PC-9 (cell line): ENCODE measurements around the gene TTC23. TPM values are rescaled to one million over a fixed set of nuclear protein-coding genes. Genes with fewer than 3 reads are reported as not detected.

Source experiments
- Bru-seq: library from RNA; stranded (reverse); fragments of 400-500 nt; gene quantifications from one replicate; lab custom pipeline; 2021; lab: Mats Ljungman, UMichigan
- BruChase-seq, 2 experiments: library from RNA; stranded (reverse); fragments of 400-500 nt; gene quantifications; one replicate each; lab custom pipeline; 2021; lab: Mats Ljungman, UMichigan
- BruUV-seq: library from RNA; stranded (reverse); fragments of 400-500 nt; replicated peaks from 2 replicates; lab custom pipeline; 2021; lab: Mats Ljungman, UMichigan
- CTCF ChIA-PET: fragments of 300-600 bp; sonication (Branson Sonifier 250); formaldehyde crosslinking; loops from one replicate; lab custom pipeline; 2022; ENCODE audit warnings: antibody characterized with exemption; lab: Charles Lee
- POLR2A ChIA-PET: fragments of 300-600 bp; sonication (Branson Sonifier 250); formaldehyde crosslinking; loops from one replicate; lab custom pipeline; 2022; ENCODE audit warnings: antibody characterized with exemption; ENCODE audit not compliant: unreplicated experiment; lab: Charles Lee
- DNase-seq, 2 experiments: peaks; one replicate each; pipeline versions ENCODE4 v3.0.0 to v3.0.0-alpha.2; 2015 to 2022; ENCODE audit warnings: mixed read lengths in 1 of 2
- H2AFZ ChIP-seq: fragments of 200-600 bp; sonication (generic); 2 replicates; pipeline ENCODE4 v1.8.1; 2017; ENCODE audit warnings: antibody characterized with exemption
- H3F3A ChIP-seq: fragments of 200-600 bp; sonication (generic); 2 replicates; pipeline ENCODE4 v1.8.1; 2017; ENCODE audit warnings: antibody characterized with exemption, mild to moderate bottlenecking, low read depth; ENCODE audit not compliant: insufficient read depth
- H3K27ac ChIP-seq: fragments of 200-600 bp; sonication (generic); 2 replicates; pipeline ENCODE4 v1.6.1; 2016; ENCODE audit warnings: mixed run types
- H3K27me3 ChIP-seq: fragments of 200-600 bp; sonication (generic); 2 replicates; pipeline ENCODE4 v1.6.1; 2016; ENCODE audit warnings: low read depth, mixed run types; ENCODE audit not compliant: insufficient read depth
- H3K36me3 ChIP-seq: fragments of 200-600 bp; sonication (generic); 2 replicates; pipeline ENCODE4 v1.6.1; 2016; ENCODE audit warnings: low read depth, mixed run types
- H3K4me1 ChIP-seq: fragments of 200-600 bp; sonication (generic); replicated peaks from 2 replicates; pipeline ENCODE4 v1.6.1; 2016; ENCODE audit warnings: mixed run types; ENCODE audit not compliant: insufficient read depth
- H3K4me2 ChIP-seq: fragments of 200-600 bp; sonication (generic); 2 replicates; pipeline ENCODE4 v1.6.1; 2017; ENCODE audit warnings: mixed run types
- H3K4me3 ChIP-seq: fragments of 200-600 bp; sonication (generic); 2 replicates; pipeline ENCODE4 v1.6.1; 2016; ENCODE audit warnings: mixed run types
- H3K79me2 ChIP-seq: fragments of 200-600 bp; sonication (generic); 2 replicates; pipeline ENCODE4 v1.6.1; 2017; ENCODE audit warnings: low read depth, mixed run types
- H3K9me2 ChIP-seq: fragments of 200-600 bp; sonication (generic); 2 replicates; pipeline ENCODE4 v1.8.1; 2017; ENCODE audit warnings: mild to moderate bottlenecking; ENCODE audit not compliant: insufficient read depth
- H3K9me3 ChIP-seq: fragments of 200-600 bp; sonication (generic); 2 replicates; pipeline ENCODE4 v1.8.1; 2016; ENCODE audit warnings: low read depth; ENCODE audit not compliant: insufficient read depth
- H4K20me1 ChIP-seq: fragments of 200-600 bp; sonication (generic); 2 replicates; pipeline ENCODE4 v1.8.1; 2017; ENCODE audit not compliant: insufficient read depth
- EZH2 ChIP-seq: fragments of 200-600 bp; sonication (generic); IDR thresholded peaks from 2 replicates; pipeline ENCODE4 v1.8.0; 2017; ENCODE audit warnings: antibody characterized with exemption, low read depth
- intact Hi-C: fragments of 100-400 bp; cut with micrococcal nuclease; formaldehyde crosslinking; loops from one replicate; pipeline ENCODE4 v1.10.0; 2022; ENCODE audit not compliant: unreplicated experiment
- long read RNA-seq: library from polyadenylated mRNA; stranded (forward); transcript quantifications from one replicate; pipeline ENCODE4 v2.0.0, GENCODE V29; 2022
- total RNA-seq: library from RNA; stranded (reverse); gene quantifications from 2 replicates; pipeline ENCODE4 v1.2.3, GENCODE V29; 2021
- TF ChIP-seq, protein P1 (sequence below): fragments of 200-600 bp; sonication (generic); conservative IDR thresholded peaks from 2 replicates; pipeline ENCODE4 v1.6.1; 2017; ENCODE audit warnings: mixed run types, antibody characterized with exemption, mild to moderate bottlenecking, moderate library complexity

The TTC23 gene, protein sequence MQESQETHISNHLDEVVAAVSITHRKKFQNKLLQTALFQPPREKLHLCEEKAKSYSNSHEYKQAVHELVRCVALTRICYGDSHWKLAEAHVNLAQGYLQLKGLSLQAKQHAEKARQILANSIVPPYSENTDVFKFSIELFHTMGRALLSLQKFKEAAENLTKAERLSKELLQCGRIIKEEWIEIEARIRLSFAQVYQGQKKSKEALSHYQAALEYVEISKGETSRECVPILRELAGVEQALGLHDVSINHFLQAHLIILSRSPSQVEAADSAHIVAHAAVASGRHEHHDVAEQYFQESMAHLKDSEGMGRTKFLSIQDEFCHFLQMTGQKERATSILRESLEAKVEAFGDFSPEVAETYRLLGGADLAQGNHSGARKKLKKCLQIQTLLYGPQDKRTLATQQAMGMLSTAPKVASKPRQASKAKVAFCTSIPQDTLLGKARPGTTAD
- total RNA-seq, result 18.4 and 21.6 TPM in 2 replicates
- percentile 67 among the genes with signal in this experiment for Bru-seq, nascent RNA
- BruChase-seq, experiment 1, labeled RNA remaining after a 2-hour chase, result percentile 55 among the genes with signal in this experiment
- BruChase-seq, experiment 2, labeled RNA remaining after a 6-hour chase, result percentile 51 among the genes with signal in this experiment
- long read RNA-seq, partial matches to known transcripts, result 8 of 24 reads
- long read RNA-seq, other reads (novel, unspliced or antisense), result 16 of 24 reads

DNA sequence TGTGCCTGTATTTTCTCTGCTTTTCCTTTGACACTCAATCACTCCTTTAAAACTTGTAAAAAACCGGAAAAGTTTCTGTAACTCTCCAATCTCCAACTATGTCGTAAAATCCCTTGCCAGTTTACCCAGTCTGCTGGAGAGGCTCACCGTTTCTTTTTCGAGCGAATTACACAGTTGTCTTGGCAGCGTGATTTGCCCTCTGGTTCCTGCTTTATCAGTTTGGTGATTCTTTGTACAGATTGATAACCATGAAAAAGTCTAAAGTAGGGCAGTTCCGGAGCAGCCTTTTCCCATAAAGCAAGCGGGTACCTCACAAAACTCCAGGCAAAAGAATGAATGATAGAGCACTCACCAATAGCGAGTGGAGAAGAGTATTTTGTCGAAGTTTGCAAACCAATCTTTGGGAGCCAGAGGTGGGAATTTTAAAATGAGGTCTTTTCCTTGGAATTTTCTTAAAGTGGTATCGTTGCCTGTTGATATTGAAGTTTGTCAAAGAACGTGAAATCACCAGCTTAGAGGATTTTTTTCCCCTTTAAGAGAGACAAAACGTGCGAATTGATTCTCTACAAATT is at the start of gene TTC23:
TSS of gene TTC23 (minus strand) at position 312 of the 572 bp plus-strand sequence. CDS start 20,869 bp downstream, outside the sequence.
- Histone ChIP-seq H3K79me2 (peaks cover 27% of the 10 kb centered on the region), H3K4me2 (peak within 1 kb of the TSS; percentile 90), H3K4me1 (peaks cover 20% of the 10 kb centered on the region), H3K27me3 (no peaks in the 10 kb centered on the region), H3K9me3 (no peaks in the 10 kb centered on the region), H2AFZ (peak within 1 kb of the TSS; percentile 91), H3F3A (peaks cover 8% of the 10 kb centered on the region; the same call in 1 of the 2 replicates), H3K9me2 (no peaks in the 10 kb centered on the region), H3K4me3 (peak within 1 kb of the TSS; percentile 98), H3K36me3 (no peaks in the 10 kb centered on the region), H4K20me1 (no peaks in the 10 kb centered on the region), H3K27ac (peak within 1 kb of the TSS; percentile 74)
- TSS peak; percentile 21 for BruUV-seq
- TF ChIP-seq, protein P1, sequence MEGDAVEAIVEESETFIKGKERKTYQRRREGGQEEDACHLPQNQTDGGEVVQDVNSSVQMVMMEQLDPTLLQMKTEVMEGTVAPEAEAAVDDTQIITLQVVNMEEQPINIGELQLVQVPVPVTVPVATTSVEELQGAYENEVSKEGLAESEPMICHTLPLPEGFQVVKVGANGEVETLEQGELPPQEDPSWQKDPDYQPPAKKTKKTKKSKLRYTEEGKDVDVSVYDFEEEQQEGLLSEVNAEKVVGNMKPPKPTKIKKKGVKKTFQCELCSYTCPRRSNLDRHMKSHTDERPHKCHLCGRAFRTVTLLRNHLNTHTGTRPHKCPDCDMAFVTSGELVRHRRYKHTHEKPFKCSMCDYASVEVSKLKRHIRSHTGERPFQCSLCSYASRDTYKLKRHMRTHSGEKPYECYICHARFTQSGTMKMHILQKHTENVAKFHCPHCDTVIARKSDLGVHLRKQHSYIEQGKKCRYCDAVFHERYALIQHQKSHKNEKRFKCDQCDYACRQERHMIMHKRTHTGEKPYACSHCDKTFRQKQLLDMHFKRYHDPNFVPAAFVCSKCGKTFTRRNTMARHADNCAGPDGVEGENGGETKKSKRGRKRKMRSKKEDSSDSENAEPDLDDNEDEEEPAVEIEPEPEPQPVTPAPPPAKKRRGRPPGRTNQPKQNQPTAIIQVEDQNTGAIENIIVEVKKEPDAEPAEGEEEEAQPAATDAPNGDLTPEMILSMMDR, result no peak
- TF ChIP-seq EZH2, result no peak
- DNase-seq, result peak; percentile 41 to 81
- intact Hi-C loops, result no loop called here
- ChIA-PET POLR2A (interaction anchor here (0.7 kb wide), 2 partner anchors 86 to 484 kb away, joined by 3 to 4 read pairs; partner anchors contain the start of gene LYSMD4), CTCF (interaction anchor here (0.6 kb wide), 1 partner anchor 484 kb away, joined by 3 read pairs; the partner anchor contains the start of gene LYSMD4)

DNA sequence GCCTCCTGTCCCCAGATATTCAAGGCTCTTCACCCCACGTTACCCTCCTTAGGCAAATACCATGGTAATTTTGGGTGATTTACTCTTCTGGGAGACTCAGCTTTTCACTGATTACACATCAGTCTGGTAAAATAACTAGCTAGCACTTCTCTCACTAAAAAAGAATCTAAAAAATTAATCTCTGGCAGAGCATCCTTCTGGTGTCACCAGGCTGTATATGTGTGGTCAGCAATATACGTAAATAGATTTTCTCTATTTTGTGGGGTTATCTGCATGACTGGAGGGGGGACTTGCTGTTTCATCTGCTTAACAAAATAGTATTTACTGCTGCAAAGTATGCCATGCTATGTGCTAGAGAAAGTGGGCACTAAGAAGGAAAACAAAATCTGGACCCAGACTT is 47.0 kb upstream of the TTC23 start:
- no TSS peak for BruUV-seq
- peaks cover 4% of the 10 kb centered on the region; the same call in 1 of the 2 replicates for H3K36me3 ChIP-seq
- TF ChIP-seq, protein P1, result no peak
- TF ChIP-seq EZH2, result no peak
- no peaks in the 10 kb centered on the region for H3F3A ChIP-seq
- intact Hi-C loops, result no loop called here
- DNase-seq, result no peak
- no peaks in the 10 kb centered on the region for H3K9me2 ChIP-seq
- H3K27me3 ChIP-seq, result no peaks in the 10 kb centered on the region
- ChIA-PET POLR2A (no interaction called here), CTCF (no interaction called here)
- no peak overlapping the region for H3K4me2 ChIP-seq
- H3K4me3 ChIP-seq, result no peak overlapping the region
- no peak overlapping the region for H3K27ac ChIP-seq
- no peaks in the 10 kb centered on the region for H3K4me1 ChIP-seq
- no peaks in the 10 kb centered on the region for H3K79me2 ChIP-seq
- H4K20me1 ChIP-seq, result no peaks in the 10 kb centered on the region
- H3K9me3 ChIP-seq, result no peaks in the 10 kb centered on the region; the same call in 1 of the 2 replicates
- H2AFZ ChIP-seq, result no peak overlapping the region

DNA sequence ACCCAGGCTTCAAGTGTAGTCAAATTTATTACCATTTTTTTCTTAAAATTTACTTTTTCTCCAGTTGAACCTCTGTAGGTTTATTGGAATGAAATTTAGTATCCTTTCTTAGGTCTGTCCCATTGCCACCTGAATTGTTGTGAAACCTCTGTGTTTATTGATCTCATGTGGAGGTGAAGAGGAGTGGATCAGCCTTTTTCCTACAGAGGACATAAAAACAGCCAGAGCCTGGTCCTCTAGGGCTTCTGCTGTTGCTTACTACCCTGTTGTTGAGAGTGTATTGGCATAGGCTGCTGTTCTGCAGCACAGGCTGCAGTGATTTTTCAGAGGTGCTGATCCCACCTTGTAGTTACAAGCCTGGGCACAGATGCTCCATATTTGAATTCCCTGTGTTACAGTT is 46.5 kb upstream of the TTC23 start:
- no TSS peak for BruUV-seq
- Histone ChIP-seq H3K36me3 (peaks cover 4% of the 10 kb centered on the region; the same call in 1 of the 2 replicates), H4K20me1 (no peaks in the 10 kb centered on the region), H3K9me3 (no peaks in the 10 kb centered on the region; the same call in 1 of the 2 replicates), H3K4me3 (no peak overlapping the region), H3K4me1 (no peaks in the 10 kb centered on the region), H3K4me2 (no peak overlapping the region), H2AFZ (no peak overlapping the region), H3K27me3 (no peaks in the 10 kb centered on the region), H3F3A (no peaks in the 10 kb centered on the region), H3K27ac (no peak overlapping the region), H3K9me2 (no peaks in the 10 kb centered on the region), H3K79me2 (no peaks in the 10 kb centered on the region)
- DNase-seq, result no peak
- CTCF ChIA-PET, result no interaction called here
- TF ChIP-seq, protein P1, result no peak
- no peak for TF ChIP-seq EZH2
- POLR2A ChIA-PET, result no interaction called here
- intact Hi-C loops, result no loop called here
